ENCODE measurements around the gene PLXNA2.

PLXNA2 gene

GRCh38 chr1:208182880-208183645 lies 61.1 kb downstream of the PLXNA2 start:
- H3K4me3 ChIP-seq (ENCODE audit: low read depth, low read length), result no peak overlapping the region

- H3K4me3 ChIP-seq (ENCODE audit: low read depth, low read length), result no peak overlapping the region
Observed at GRCh38 chr1:208181364-208181763, 62.8 kb downstream of the PLXNA2 start.

GRCh38 chr1:208180421-208180820 lies 63.8 kb downstream of the PLXNA2 start:
- no peak overlapping the region for H3K4me3 ChIP-seq (ENCODE audit: low read depth, low read length)

- H3K4me3 ChIP-seq (ENCODE audit: low read depth, low read length), result no peak overlapping the region
Observed at GRCh38 chr1:208179961-208180409, 64.2 kb downstream of the PLXNA2 start.

GRCh38 chr1:208179263-208179816 lies 64.8 kb downstream of the PLXNA2 start:
- no peak overlapping the region for H3K4me3 ChIP-seq (ENCODE audit: low read depth, low read length)

GRCh38 chr1:208178091-208178529 lies 66.1 kb downstream of the PLXNA2 start:
- H3K4me3 ChIP-seq (ENCODE audit: low read depth, low read length), result no peak overlapping the region

GRCh38 chr1:208177656-208178055 lies 66.5 kb downstream of the PLXNA2 start:
- H3K4me3 ChIP-seq (ENCODE audit: low read depth, low read length), result no peak overlapping the region

GRCh38 chr1:208176649-208177048 lies 67.5 kb downstream of the PLXNA2 start:
- no peak overlapping the region for H3K4me3 ChIP-seq (ENCODE audit: low read depth, low read length)

- H3K4me3 ChIP-seq (ENCODE audit: low read depth, low read length), result no peak overlapping the region
Observed at GRCh38 chr1:208175508-208175895, 68.7 kb downstream of the PLXNA2 start.

GRCh38 chr1:208174731-208175507 lies 69.3 kb downstream of the PLXNA2 start:
- no peak overlapping the region for H3K4me3 ChIP-seq (ENCODE audit: low read depth, low read length)

- H3K4me3 ChIP-seq (ENCODE audit: low read depth, low read length), result no peak overlapping the region
Observed at GRCh38 chr1:208174200-208174599, 70.0 kb downstream of the PLXNA2 start.

GRCh38 chr1:208173749-208174148 lies 70.4 kb downstream of the PLXNA2 start:
- no peak overlapping the region for H3K4me3 ChIP-seq (ENCODE audit: low read depth, low read length)

GRCh38 chr1:208172423-208173145 lies 71.6 kb downstream of the PLXNA2 start:
- H3K4me3 ChIP-seq (ENCODE audit: low read depth, low read length), result no peak overlapping the region

- no peak overlapping the region for H3K4me3 ChIP-seq (ENCODE audit: low read depth, low read length)
Observed at GRCh38 chr1:208171616-208172422, 72.4 kb downstream of the PLXNA2 start.

GRCh38 chr1:208170252-208170651 lies 73.9 kb downstream of the PLXNA2 start:
- H3K4me3 ChIP-seq (ENCODE audit: low read depth, low read length), result no peak overlapping the region

- H3K4me3 ChIP-seq (ENCODE audit: low read depth, low read length), result no peak overlapping the region
Observed at GRCh38 chr1:208169081-208169879, 74.9 kb downstream of the PLXNA2 start.

GRCh38 chr1:208167261-208167869 lies 76.8 kb downstream of the PLXNA2 start:
- H3K4me3 ChIP-seq (ENCODE audit: low read depth, low read length), result no peak overlapping the region

GRCh38 chr1:208166340-208167138 lies 77.6 kb downstream of the PLXNA2 start:
- no peak overlapping the region for H3K4me3 ChIP-seq (ENCODE audit: low read depth, low read length)

Measured in iPS-11a (cell line).